PC-9 (cell line): ENCODE data around the gene HELZ. TPM values are rescaled to one million over a fixed set of nuclear protein-coding genes. Genes with fewer than 3 reads are reported as not detected.
A peak's percentile ranks its signal among the peaks of the same experiment; 100 is the strongest.
"Not testable (repeated sequence)": the region's sequence is repeated elsewhere in the genome, so short reads cannot be mapped to it uniquely, and the experiment has no call there.

Source experiments
- BruUV-seq: library from RNA; stranded (reverse); fragments of 400-500 nt; replicated peaks from 2 replicates; lab custom pipeline; 2021; lab: Mats Ljungman, UMichigan
- CTCF ChIA-PET: fragments of 300-600 bp; sonication (Branson Sonifier 250); formaldehyde crosslinking; loops from one replicate; lab custom pipeline; 2022; ENCODE audit warnings: antibody characterized with exemption; lab: Charles Lee
- POLR2A ChIA-PET: fragments of 300-600 bp; sonication (Branson Sonifier 250); formaldehyde crosslinking; loops from one replicate; lab custom pipeline; 2022; ENCODE audit warnings: antibody characterized with exemption; ENCODE audit not compliant: unreplicated experiment; lab: Charles Lee
- DNase-seq, 2 experiments: peaks; one replicate each; pipeline versions ENCODE4 v3.0.0 to v3.0.0-alpha.2; 2015 to 2022; ENCODE audit warnings: mixed read lengths in 1 of 2
- H2AFZ ChIP-seq: fragments of 200-600 bp; sonication (generic); 2 replicates; pipeline ENCODE4 v1.8.1; 2017; ENCODE audit warnings: antibody characterized with exemption
- H3F3A ChIP-seq: fragments of 200-600 bp; sonication (generic); 2 replicates; pipeline ENCODE4 v1.8.1; 2017; ENCODE audit warnings: antibody characterized with exemption, mild to moderate bottlenecking, low read depth; ENCODE audit not compliant: insufficient read depth
- H3K27ac ChIP-seq: fragments of 200-600 bp; sonication (generic); 2 replicates; pipeline ENCODE4 v1.6.1; 2016; ENCODE audit warnings: mixed run types
- H3K27me3 ChIP-seq: fragments of 200-600 bp; sonication (generic); 2 replicates; pipeline ENCODE4 v1.6.1; 2016; ENCODE audit warnings: low read depth, mixed run types; ENCODE audit not compliant: insufficient read depth
- H3K36me3 ChIP-seq: fragments of 200-600 bp; sonication (generic); 2 replicates; pipeline ENCODE4 v1.6.1; 2016; ENCODE audit warnings: low read depth, mixed run types
- H3K4me1 ChIP-seq: fragments of 200-600 bp; sonication (generic); replicated peaks from 2 replicates; pipeline ENCODE4 v1.6.1; 2016; ENCODE audit warnings: mixed run types; ENCODE audit not compliant: insufficient read depth
- H3K4me2 ChIP-seq: fragments of 200-600 bp; sonication (generic); 2 replicates; pipeline ENCODE4 v1.6.1; 2017; ENCODE audit warnings: mixed run types
- H3K4me3 ChIP-seq: fragments of 200-600 bp; sonication (generic); 2 replicates; pipeline ENCODE4 v1.6.1; 2016; ENCODE audit warnings: mixed run types
- H3K79me2 ChIP-seq: fragments of 200-600 bp; sonication (generic); 2 replicates; pipeline ENCODE4 v1.6.1; 2017; ENCODE audit warnings: low read depth, mixed run types
- H3K9me2 ChIP-seq: fragments of 200-600 bp; sonication (generic); 2 replicates; pipeline ENCODE4 v1.8.1; 2017; ENCODE audit warnings: mild to moderate bottlenecking; ENCODE audit not compliant: insufficient read depth
- H3K9me3 ChIP-seq: fragments of 200-600 bp; sonication (generic); 2 replicates; pipeline ENCODE4 v1.8.1; 2016; ENCODE audit warnings: low read depth; ENCODE audit not compliant: insufficient read depth
- H4K20me1 ChIP-seq: fragments of 200-600 bp; sonication (generic); 2 replicates; pipeline ENCODE4 v1.8.1; 2017; ENCODE audit not compliant: insufficient read depth
- CTCF ChIP-seq: fragments of 200-600 bp; sonication (generic); conservative IDR thresholded peaks from 2 replicates; pipeline ENCODE4 v1.6.1; 2017; ENCODE audit warnings: mixed run types, antibody characterized with exemption, mild to moderate bottlenecking, moderate library complexity
- EZH2 ChIP-seq: fragments of 200-600 bp; sonication (generic); IDR thresholded peaks from 2 replicates; pipeline ENCODE4 v1.8.0; 2017; ENCODE audit warnings: antibody characterized with exemption, low read depth
- intact Hi-C: fragments of 100-400 bp; cut with micrococcal nuclease; formaldehyde crosslinking; loops from one replicate; pipeline ENCODE4 v1.10.0; 2022; ENCODE audit not compliant: unreplicated experiment
- total RNA-seq: library from RNA; stranded (reverse); gene quantifications from 2 replicates; pipeline ENCODE4 v1.2.3, GENCODE V29; 2021

HELZ gene
- total RNA-seq, 1 experiment from 2014 or later = 38.0 TPM

GRCh38 chr17:67043283-67043682, 201.7 kb downstream of the HELZ start:
- ChIA-PET CTCF (no interaction called here), POLR2A (no interaction called here)
- H4K20me1 ChIP-seq = no peaks in the 10 kb centered on the region
- peaks cover 6% of the 10 kb centered on the region; the same call in 1 of the 2 replicates for H3K9me3 ChIP-seq
- H3F3A ChIP-seq = no peaks in the 10 kb centered on the region
- H3K4me3 ChIP-seq = no peak overlapping the region
- TF ChIP-seq CTCF (no peak), EZH2 (no peak)
- H3K79me2 ChIP-seq = no peaks in the 10 kb centered on the region
- H3K27me3 ChIP-seq = no peaks in the 10 kb centered on the region
- no peak overlapping the region for H3K27ac ChIP-seq
- BruUV-seq = no TSS peak
- DNase-seq = peak in 1 of 2 experiments; percentile 10
- no peaks in the 10 kb centered on the region for H3K36me3 ChIP-seq
- intact Hi-C loops = no loop called here
- H3K4me1 ChIP-seq = no peaks in the 10 kb centered on the region
- H3K9me2 ChIP-seq = no peaks in the 10 kb centered on the region
- no peak overlapping the region for H2AFZ ChIP-seq
- no peak overlapping the region for H3K4me2 ChIP-seq

- no peaks in the 10 kb centered on the region for H3K27me3 ChIP-seq
- POLR2A ChIA-PET = no interaction called here
- no peak overlapping the region for H3K27ac ChIP-seq
- no peak overlapping the region for H3K4me3 ChIP-seq
- H2AFZ ChIP-seq = no peak overlapping the region
- H3K4me1 ChIP-seq = no peaks in the 10 kb centered on the region
- CTCF ChIA-PET = no interaction called here
- no peak for TF ChIP-seq EZH2
- no peak for TF ChIP-seq CTCF
- no peaks in the 10 kb centered on the region for H3K9me2 ChIP-seq
- no peaks in the 10 kb centered on the region for H3K36me3 ChIP-seq
- no TSS peak for BruUV-seq
- intact Hi-C loops = no loop called here
- 0 out of 2 replicates have a peak, but pooled peaks cover under 1% of the 10 kb centered on the region for H3K9me3 ChIP-seq
- DNase-seq = no peak
- H3K4me2 ChIP-seq = no peak overlapping the region
- no peaks in the 10 kb centered on the region for H3F3A ChIP-seq
- no peaks in the 10 kb centered on the region for H4K20me1 ChIP-seq
- H3K79me2 ChIP-seq = no peaks in the 10 kb centered on the region
Observed at GRCh38 chr17:67041941-67042899, 202.8 kb downstream of the HELZ start.

- H3K27ac ChIP-seq = no peak overlapping the region
- H3F3A ChIP-seq = no peaks in the 10 kb centered on the region
- no peaks in the 10 kb centered on the region for H3K9me3 ChIP-seq
- no peak overlapping the region for H2AFZ ChIP-seq
- TF ChIP-seq EZH2 (no peak), CTCF (no peak)
- no TSS peak for BruUV-seq
- H3K36me3 ChIP-seq = no peaks in the 10 kb centered on the region
- ChIA-PET CTCF (no interaction called here), POLR2A (no interaction called here)
- no peak overlapping the region for H3K4me3 ChIP-seq
- H4K20me1 ChIP-seq = no peaks in the 10 kb centered on the region
- no peaks in the 10 kb centered on the region for H3K79me2 ChIP-seq
- H3K27me3 ChIP-seq = no peaks in the 10 kb centered on the region
- DNase-seq = no peak
- no peak overlapping the region for H3K4me2 ChIP-seq
- H3K4me1 ChIP-seq = no peaks in the 10 kb centered on the region
- intact Hi-C loops = no loop called here
- H3K9me2 ChIP-seq = no peaks in the 10 kb centered on the region
Observed at GRCh38 chr17:67041531-67041930, 203.5 kb downstream of the HELZ start.

GRCh38 chr17:67041119-67041518, 203.9 kb downstream of the HELZ start:
- H3K36me3 ChIP-seq, DNase-seq, BruUV-seq, H3F3A ChIP-seq, H3K9me3 ChIP-seq, POLR2A ChIA-PET, H3K9me2 ChIP-seq, CTCF ChIA-PET, H3K27ac ChIP-seq, intact Hi-C loops, H2AFZ ChIP-seq, H3K79me2 ChIP-seq, H3K4me1 ChIP-seq, H4K20me1 ChIP-seq, H3K4me3 ChIP-seq, H3K4me2 ChIP-seq, H3K27me3 ChIP-seq: not testable (repeated sequence)
